Iris pigment epithelial cell (primary cell): Measurements from ENCODE around the gene WWOX.

Experiments used
- DNase-seq: peaks from one replicate; pipeline ENCODE4 v3.0.0-alpha.2; 2011; ENCODE audit warnings: low read depth

The WWOX gene

GRCh38 chr16:78955206-78955605, 855.8 kb downstream of the WWOX start:
- no peak for DNase-seq

DNA sequence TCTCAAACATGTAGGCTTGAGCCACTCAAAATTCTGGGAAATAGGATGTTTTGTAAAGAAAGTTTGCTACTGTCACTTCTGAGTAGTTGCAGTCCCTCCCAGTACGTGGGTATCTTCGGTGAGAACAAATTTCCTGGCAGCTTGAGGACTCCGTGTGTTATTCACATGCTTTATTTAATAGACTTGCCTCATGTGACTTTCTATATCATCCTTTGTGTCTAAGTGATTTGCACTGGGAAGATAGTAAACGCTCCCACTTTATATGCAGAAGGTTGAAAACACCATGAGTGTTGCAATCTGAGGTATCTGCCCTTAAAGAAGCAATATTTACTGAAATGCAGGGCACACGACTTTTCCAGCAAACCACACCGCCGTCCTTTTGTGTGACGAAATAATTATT, 857.4 kb downstream of the WWOX start:
- no peak for DNase-seq

DNA sequence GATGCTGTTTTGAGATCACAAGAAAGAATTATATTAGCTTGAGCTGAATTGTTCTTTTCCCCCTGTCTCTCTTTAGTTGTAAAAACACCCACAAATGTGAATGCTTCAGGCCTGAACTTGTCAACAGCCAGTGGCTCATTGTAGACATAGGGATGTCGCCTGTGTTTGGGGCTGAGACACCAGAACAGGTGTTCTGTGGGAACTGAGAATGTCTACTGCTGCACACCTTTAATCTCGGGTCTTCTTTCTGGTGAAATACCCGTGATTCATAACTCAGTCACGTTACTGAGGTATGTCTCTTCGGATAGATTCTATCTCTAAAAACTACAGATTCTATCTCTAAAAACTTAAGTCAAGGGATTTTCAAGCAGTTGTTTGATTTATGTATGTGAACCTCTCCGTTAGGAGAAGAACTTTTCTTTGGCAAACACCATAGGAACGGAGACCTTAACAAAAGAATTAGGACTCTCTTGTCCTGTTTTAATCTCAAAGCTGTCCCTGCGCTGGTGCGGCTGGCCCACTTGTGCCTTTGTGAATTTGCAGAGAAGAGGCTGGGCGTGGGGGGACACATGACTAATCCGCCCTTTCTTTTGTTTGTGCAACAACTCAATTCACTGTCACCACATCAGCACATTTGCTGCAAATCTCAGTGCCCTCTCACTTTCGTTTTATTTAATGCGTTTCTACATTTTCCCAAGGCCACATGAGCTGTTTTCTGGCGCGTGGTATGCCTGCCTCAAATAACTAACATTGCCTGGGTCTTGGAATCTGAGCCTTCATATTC, 858.1 kb downstream of the WWOX start:
- DNase-seq, result no peak

DNA sequence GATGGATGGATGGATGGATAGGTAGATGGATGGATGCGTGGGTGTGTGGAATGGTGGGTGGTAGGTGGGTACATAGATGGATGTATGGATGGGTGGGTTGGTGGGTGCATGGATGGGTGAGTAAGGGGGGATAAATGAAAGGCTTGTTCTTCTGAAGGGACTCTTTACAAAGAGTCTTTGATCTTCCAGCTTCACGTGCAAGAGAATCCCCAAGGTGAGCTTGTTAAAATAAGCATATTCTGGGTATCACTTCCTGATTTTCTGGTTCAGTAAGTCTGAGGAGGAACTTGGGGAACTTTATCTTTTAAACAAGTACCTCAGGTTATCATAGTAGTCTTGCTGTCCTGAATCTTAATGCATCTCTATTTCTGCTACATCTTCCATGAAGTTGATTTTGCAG, 862.0 kb downstream of the WWOX start:
- no peak for DNase-seq

- DNase-seq, result no peak
Observed at GRCh38 chr16:78962457-78962929, 863.0 kb downstream of the WWOX start.

DNA sequence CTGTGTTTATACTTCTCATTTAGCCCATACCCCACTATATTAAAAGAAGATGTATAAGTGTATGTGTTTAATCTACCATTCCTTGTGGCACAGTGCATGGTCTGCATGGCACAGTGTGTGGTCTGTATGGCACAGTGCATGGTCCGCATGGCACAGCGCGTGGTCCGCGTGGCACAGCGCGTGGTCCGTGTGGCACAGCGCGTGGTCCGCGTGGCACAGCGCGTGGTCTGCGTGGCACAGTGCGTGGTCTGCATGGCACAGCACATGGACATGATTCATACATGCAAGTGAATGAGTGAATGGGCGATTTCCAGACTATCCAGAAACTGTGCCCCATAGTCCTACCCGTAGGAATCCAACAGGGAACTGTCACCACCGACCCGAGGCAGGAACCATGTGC, 868.5 kb downstream of the WWOX start:
- no peak for DNase-seq

DNA sequence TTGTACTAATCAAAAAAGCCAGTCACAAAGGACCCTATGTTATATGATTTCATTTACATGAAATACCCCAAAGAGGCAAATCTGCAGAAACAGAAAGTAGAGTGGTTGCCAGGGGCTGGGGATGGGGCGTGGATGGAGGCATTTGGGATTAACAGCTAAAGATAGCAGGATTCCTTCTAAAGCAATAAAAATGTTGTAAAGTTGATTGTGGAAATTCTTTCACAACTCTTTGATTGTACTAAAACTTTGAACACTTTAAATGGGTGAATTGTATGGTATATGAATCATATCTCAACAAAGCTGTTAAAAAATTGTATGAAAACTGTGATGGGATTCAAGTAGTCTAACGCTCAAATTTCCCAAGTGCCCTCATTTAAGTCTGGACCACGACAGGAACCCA, 870.3 kb downstream of the WWOX start:
- no peak for DNase-seq

GRCh38 chr16:78970650-78971049, 871.2 kb downstream of the WWOX start:
- DNase-seq, result no peak

- no peak for DNase-seq
Observed at GRCh38 chr16:78972006-78972405, 872.6 kb downstream of the WWOX start.

GRCh38 chr16:78972986-78973385, 873.5 kb downstream of the WWOX start:
- no peak for DNase-seq

DNA sequence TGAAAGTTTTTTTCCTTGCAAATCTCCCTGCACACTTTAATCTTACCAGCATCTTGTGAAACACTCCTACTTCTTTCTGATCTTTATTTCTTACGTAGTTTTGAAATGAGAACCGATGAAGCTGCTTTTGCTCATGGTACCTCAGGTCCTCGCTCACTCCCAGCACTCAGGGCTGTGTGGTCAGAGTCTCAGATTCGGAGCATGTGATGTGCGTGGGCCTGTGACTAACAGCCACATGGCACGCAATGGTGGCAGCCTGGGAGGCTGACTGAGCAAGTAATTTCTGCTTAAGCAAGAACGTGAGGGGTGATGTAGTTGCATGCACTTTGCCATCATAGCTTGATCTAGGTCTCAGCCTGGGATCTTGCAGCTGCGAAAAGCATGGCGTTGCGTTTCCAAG, 876.8 kb downstream of the WWOX start:
- DNase-seq, result no peak

DNA sequence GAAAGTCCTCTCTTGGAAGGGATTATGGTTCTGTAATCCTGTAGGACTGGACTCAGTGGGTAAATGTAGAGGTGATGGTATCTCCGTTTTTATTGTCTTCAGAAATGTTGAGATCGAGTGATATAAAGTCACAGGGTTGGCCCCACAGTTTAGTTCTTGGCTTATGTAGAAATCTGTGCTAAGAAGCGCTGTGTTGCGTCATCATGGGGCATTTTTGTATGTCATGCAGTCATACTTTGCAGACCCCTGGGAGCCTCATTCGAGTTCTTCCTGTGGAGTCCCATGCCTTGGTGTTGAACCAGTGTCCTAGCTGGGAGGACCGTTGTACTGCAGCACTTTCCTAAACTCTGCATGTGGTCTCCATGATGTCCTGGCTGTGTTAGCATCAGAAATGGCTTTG, 881.4 kb downstream of the WWOX start:
- DNase-seq, result no peak

DNA sequence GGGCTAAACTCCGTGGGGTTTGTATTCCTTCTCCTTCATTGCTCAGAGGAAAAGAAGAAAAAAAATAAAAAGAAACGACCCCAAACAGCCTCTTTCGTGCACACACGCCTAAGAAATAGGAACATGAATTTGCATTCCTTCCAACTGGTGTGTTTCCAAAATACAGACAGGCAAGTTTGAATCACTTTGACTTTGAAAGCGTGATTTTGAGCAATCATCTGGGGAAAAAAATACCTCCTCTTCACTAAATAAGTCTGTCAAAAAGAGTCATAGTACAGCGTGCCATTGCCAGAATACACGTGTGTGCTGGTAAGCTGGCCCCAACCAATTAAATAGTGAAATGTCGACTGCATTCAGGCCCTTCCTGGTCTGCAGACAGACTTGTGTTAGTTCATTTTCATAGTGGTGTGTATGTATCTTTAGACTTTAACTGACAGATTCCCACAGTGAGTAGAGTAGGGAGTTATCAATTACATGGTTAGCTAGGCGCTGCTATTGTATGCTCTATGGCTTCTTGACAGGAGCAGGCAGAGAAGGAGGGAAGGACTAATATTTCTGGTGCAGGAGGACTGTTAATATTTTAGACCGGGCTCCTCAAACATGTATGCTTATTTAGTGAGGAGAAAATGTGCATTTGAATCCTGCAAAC, 882.8 kb downstream of the WWOX start:
- no peak for DNase-seq

GRCh38 chr16:78984324-78984723, 884.9 kb downstream of the WWOX start:
- no peak for DNase-seq

GRCh38 chr16:78984887-78985464, 885.5 kb downstream of the WWOX start:
- DNase-seq, result no peak

DNA sequence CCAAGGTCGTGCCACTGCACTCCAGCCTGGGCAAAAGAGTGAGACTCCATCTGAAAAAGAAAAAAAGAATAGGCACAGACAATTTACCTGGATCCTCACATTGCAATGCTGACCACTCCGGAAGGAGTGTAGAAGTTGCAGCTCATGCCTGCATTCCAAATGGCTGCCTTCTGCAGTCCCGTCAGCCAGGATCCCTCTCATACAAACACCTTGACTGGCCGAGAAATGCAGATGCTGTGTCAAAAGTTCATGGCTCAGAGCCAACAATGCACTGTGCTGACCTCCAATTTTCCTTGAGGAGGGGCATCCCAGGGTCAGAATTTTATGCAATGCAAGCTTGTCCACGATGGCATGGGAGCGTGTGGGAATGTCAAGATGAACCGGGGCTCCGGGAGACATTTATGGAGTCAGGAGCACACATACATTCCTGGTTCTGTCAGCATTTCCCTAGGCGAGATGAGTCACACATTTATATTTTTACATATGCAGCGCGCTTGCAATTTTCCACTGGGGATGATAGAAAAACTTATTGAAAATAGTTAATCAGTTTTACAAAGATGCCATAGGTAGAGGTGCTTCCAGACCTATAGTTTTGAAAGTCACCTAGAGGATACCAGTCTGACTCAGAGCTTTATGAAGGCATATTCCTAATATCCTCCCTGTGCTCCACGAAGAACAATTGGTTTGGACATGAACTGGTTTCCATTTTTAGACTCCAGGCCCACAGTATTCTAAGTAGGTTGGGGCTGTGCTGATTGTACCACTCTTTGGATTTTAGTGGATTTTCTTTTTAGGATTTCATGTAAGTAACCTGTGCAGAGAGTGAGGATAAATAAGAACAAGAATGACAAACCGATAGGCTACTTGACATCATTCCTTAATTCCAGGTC, 886.5 kb downstream of the WWOX start:
- no peak for DNase-seq

DNA sequence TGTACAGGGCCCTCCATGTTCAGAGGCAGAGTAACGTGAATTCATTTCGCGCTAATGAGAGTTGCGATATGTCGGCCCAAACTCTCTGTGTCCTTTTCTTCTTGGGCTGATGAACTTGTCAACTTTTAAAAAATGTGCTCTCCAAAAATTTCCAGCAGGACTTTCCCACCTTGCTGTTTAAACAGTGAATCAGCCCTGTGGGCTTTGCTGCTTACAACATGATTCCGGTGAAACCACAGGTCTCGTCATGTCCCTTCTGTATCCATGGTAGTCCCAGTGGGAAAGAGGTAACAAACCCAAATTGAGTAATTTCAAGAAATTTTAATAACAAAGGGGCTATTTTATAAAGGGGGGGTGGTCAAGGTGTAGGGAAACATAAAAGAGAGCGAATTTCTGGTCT, 888.2 kb downstream of the WWOX start:
- no peak for DNase-seq

DNA sequence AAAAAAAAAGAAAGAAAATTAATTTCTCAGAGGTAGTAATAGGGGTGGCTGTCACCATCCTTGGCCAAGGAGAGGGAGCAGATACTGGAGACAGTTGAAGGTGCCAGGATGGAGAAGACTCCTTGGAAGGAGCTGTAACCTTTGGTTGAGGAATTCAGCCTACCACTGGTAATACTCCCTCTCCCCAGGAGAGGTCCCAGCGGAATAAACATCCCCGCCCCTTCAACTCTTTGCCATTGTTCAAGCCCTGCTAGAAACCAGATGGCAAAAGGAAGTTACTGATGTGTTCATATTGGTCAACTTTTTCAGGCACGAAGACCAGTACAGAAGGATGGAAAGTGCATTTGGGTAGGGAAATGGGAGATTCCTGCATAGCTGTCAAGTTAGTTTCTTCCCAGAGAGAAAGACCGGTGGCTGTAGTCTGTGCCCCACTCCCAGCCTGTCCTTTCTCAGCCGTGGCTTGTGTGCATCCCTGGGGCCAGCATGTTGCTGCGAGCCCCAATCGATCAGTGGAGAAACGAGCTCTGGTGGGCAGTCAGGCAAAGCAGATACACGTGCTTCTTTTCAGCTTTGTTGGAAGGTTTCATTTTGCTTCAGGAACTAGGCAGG, 889.0 kb downstream of the WWOX start:
- no peak for DNase-seq

- DNase-seq, result no peak
Observed at GRCh38 chr16:78990309-78990701, 890.9 kb downstream of the WWOX start.

DNA sequence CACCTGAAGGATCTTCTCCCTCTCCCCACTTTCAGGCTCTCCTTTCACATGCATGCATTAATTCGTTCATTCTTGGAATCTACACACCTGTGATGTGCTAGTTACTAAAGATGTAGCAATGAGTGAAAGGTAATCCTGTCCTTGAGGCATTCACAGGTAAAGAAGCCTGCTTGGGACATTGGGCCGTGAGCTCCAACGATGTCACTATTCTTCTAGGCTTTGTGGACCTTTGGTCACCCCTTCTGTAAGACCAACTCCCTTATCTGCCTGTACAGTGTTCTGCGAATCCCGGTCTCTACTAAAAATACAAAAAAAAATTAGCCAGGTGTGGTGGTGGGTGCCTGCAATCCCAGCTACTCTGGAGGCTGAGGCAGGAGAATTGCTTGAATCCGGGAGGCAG, 892.5 kb downstream of the WWOX start:
- DNase-seq, result no peak

DNA sequence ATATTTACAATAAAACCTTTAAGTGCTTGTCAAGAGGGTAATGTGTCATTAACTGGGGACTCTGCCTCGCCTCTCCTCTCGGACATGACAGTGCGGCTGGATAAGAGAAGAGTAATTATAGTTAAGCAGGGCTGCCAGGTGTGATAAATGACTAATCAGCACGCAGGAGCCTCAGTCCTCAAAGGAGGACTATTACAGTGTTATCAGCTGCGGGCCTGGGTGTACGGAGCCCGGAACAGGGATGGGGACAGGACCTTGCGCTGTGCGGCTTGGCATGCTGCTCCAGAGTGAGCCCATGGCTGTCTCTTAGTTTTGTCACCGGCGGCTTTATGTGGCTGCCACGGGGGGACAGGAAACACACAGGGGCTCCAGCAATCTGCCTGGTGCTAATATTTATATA, 893.9 kb downstream of the WWOX start:
- no peak for DNase-seq

DNA sequence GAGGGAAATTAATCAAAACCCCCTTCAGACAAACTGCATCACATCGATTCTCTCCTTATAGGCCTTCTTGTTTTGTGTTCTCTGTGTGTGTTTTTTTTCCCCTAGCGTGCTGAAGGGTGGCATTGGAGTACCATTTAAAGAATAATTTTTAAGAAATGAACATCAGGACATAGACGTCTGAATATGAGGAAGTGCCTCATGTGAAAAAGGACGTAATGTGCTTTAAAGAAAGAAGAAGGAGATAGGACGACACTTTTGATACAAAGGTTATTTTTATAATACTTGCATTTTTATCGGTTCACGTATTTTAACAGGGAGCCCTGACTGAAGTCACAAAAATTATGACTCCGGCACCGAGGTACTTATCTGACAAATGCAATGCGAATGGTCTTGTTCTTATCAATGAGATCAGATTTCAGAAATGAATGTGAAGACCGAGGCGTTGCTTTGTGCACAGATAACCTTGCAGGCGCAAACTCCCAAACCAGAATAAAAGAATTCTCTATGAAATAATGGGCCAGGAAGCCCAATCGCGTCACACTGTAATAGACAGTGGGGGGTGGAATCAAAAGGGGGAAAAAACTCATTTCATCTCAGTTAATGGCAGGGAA, 894.8 kb downstream of the WWOX start:
- DNase-seq, result no peak
